Peyer's patch (tissue), 4 donors: ENCODE measurements around the gene CELF6.

Source experiments
- CTCF ChIP-seq, 6 experiments: fragments of 450-650 bp in 4 of 6; fragments of 200-600 bp in 2 of 6; sonication (generic) in 1 of 6; IDR thresholded peaks; one replicate each; pipeline ENCODE4 v1.5.1; 2017 to 2019; ENCODE audit warnings: antibody characterized with exemption in 6 of 6, mild to moderate bottlenecking in 3 of 6, moderate library complexity in 1 of 6
- POLR2A ChIP-seq, 2 donors: fragments of 450-650 bp; IDR thresholded peaks; one replicate each; pipeline ENCODE4 v1.5.1; 2017; ENCODE audit warnings: antibody characterized with exemption in 2 of 2, mild to moderate bottlenecking in 2 of 2, moderate library complexity in 2 of 2

- TF ChIP-seq CTCF (IDR thresholded peaks at IDR 0.05) (no peak), POLR2A (IDR thresholded peaks at IDR 0.05) (no peak)
Measured at GRCh38 chr15:72323752-72324151, 3.8 kb upstream of the CELF6 start.
